Heart right ventricle (tissue), 16 donors: Measurements from ENCODE around the gene LIMCH1. TPM values are rescaled to one million over a fixed set of nuclear protein-coding genes. Genes with fewer than 3 reads are reported as not detected.

Experiments
- ATAC-seq, 8 donors: fragments of 200-7000 bp; cut with Tn5 transposase; one replicate each; pipeline ENCODE4 v1.9.1; 2020; ENCODE audit warnings: mild to moderate bottlenecking in 8 of 8, moderate library complexity in 8 of 8, moderate number of reproducible peaks in 1 of 8
- DNase-seq, 2 donors: peaks; one replicate each; pipeline ENCODE4 v3.0.0-alpha.2; 2020
- H3K27ac ChIP-seq, 10 donors: fragments of 200-600 bp; sonication (generic) in 2 of 10; one replicate each; pipeline versions ENCODE4 v1.5.0 to v1.8.0; 2020 to 2022; ENCODE audit warnings: mild to moderate bottlenecking in 3 of 10
- H3K27me3 ChIP-seq, 7 donors: fragments of 200-600 bp; one replicate each; pipeline ENCODE4 v1.8.0; 2021 to 2022; ENCODE audit warnings: mild to moderate bottlenecking in 2 of 7
- H3K36me3 ChIP-seq, 9 donors: fragments of 200-600 bp; sonication (generic) in 1 of 9; one replicate each; pipeline versions ENCODE4 v1.5.0 to v1.8.0; 2020 to 2022; ENCODE audit warnings: mild to moderate bottlenecking in 2 of 9
- H3K4me1 ChIP-seq, 9 donors: fragments of 200-600 bp; sonication (generic) in 1 of 9; one replicate each; pipeline versions ENCODE4 v1.5.0 to v1.8.0; 2020 to 2022; ENCODE audit warnings: mild to moderate bottlenecking in 4 of 9
- H3K4me3 ChIP-seq, 10 donors: fragments of 200-600 bp; sonication (generic) in 2 of 10; one replicate each; pipeline versions ENCODE4 v1.5.0 to v1.8.0; 2020 to 2022; ENCODE audit warnings: mild to moderate bottlenecking in 7 of 10, moderate library complexity in 2 of 10
- H3K9me3 ChIP-seq, 11 donors: fragments of 200-600 bp in 10 of 11; sonication (generic) in 2 of 11; one replicate each; pipeline versions ENCODE4 v1.5.0 to v1.8.0; 2013 to 2022; ENCODE audit warnings: mild to moderate bottlenecking in 2 of 11, control low read depth in 1 of 11, moderate library complexity in 1 of 11
- WGBS, 2 donors: extraction: QIAGEN DNeasy Blood & Tissue Kit; methylation state at CpG; one replicate each; pipeline ENCODE4 v1.1.7; 2013; ENCODE audit warnings: inconsistent platforms in 1 of 2; 5-methylcytosine and 5-hydroxymethylcytosine counted together
- intact Hi-C, 10 donors: fragments of 100-400 bp; cut with DNase I; formaldehyde crosslinking; loops; one replicate each; pipeline versions ENCODE4 v1.11.1 to v1.14.2; 2022
- polyA plus RNA-seq, 2 donors: library from polyadenylated mRNA; stranded (reverse); fragments of 200-250 nt; gene quantifications; one replicate each; pipeline ENCODE4 v1.2.3, GENCODE V29; 2013
- total RNA-seq, 10 donors: library from RNA; stranded (reverse); fragmentation: NEBNext Ultra II Directional in 3 of 10; extraction: Animal tissue kit (Norgen Biotek cat#: 25700) in 3 of 10; gene quantifications; one replicate each; pipeline versions ENCODE4 v1.2.1 to v1.2.4, GENCODE V29; 2021 to 2023
- TF ChIP-seq, protein P1 (sequence below), 9 donors: fragments of 200-600 bp; sonication (generic) in 2 of 9; IDR thresholded peaks; one replicate each; pipeline versions ENCODE4 v1.5.0 to v1.8.0; 2021 to 2022; ENCODE audit warnings: antibody characterized with exemption in 9 of 9, mild to moderate bottlenecking in 5 of 9, moderate library complexity in 1 of 9
- donor health status: Arrhythmogenic right ventricular cardiomyopathy.
- donor health status: ischemic (EF 13 %, LVEDD 7.1; RV severe dilation, severe dysfunction).
- donor health status: healthy with polysubstance abuse.
- donor health status: DM: no; HTN: yes; CAD: no.
- donor health status: DM: no; HTN: no; CAD: no.
- donor health status: ischemic (EF 25% LVEDD 6.9; RV normal size, moderate dysfunction).
- donor health status: ischemic (EF 25% LVEDD 5.7; RV mildly dilated, moderate dysfunction).
- donor health status: healthy.
- donor health status: DM: yes; HTN: yes; CAD: no.
- donor health status: Ischemic cardiomyopathy.
- donor health status: ischemic (EF 35%, LVEDD 5.7; RV mildly dilated, moderate dysfunction).
- donor health status: nonischemic (EF 11% LVEDD 7.7; RV severe dilation, severe dysfunction).
- donor health status: DM: yes; HTN: yes; CAD: no.
- donor health status: PGD.
- donor health status: ischemic (EF 29% LVEDD 5.4; RV normal size, mild dysfunction).
- donor health status: nonischemic (EF 23%, LVEDD 6.1; RV moderate dilation, normal function).

LIMCH1 gene
- total and polyA plus RNA-seq, 12 donors: 28.4 to 410 (median 280) TPM

DNA sequence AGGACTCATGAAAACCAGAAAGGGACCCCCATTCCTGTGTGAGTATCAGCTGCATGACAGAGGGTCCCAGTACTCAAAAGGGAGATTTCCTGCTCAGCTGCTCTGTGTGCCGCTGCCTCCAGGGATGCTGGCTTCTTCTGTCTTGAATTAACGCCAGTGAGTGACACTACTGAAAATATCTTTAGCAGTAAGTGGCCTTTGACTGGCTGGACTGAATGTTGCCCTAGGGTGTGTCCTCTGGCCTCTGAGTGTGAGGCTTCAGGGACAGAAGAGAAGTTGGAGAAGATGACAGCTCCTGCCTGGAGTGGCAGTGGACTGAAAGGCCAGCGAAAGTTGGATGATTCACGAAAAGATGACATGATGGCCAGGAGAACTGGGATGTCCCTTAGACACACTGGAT lies 95.4 kb downstream of the LIMCH1 start:
- peak overlapping the region in 5 of 10 donors; percentile 9 to 60 (median 40) for H3K27ac ChIP-seq
- H3K27me3 ChIP-seq: no peaks in the 10 kb centered on the region
- 58 to 67% methylated on average over 4 of the region's 4 CpGs for WGBS, 2 donors
- peaks cover 0 to 73% (median 0%) of the 10 kb centered on the region in 9 donors for H3K36me3 ChIP-seq
- peaks cover 0 to 26% (median 7%) of the 10 kb centered on the region in 9 donors for H3K4me1 ChIP-seq
- TF ChIP-seq, protein P1, sequence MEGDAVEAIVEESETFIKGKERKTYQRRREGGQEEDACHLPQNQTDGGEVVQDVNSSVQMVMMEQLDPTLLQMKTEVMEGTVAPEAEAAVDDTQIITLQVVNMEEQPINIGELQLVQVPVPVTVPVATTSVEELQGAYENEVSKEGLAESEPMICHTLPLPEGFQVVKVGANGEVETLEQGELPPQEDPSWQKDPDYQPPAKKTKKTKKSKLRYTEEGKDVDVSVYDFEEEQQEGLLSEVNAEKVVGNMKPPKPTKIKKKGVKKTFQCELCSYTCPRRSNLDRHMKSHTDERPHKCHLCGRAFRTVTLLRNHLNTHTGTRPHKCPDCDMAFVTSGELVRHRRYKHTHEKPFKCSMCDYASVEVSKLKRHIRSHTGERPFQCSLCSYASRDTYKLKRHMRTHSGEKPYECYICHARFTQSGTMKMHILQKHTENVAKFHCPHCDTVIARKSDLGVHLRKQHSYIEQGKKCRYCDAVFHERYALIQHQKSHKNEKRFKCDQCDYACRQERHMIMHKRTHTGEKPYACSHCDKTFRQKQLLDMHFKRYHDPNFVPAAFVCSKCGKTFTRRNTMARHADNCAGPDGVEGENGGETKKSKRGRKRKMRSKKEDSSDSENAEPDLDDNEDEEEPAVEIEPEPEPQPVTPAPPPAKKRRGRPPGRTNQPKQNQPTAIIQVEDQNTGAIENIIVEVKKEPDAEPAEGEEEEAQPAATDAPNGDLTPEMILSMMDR (IDR thresholded peaks at IDR 0.05): no peak
- H3K9me3 ChIP-seq: no peaks in the 10 kb centered on the region
- H3K4me3 ChIP-seq: no peak overlapping the region
- intact Hi-C loops: no loop called here
- DNase-seq (no peak), ATAC-seq (peak; percentile 58 to 89 (median 73))

DNA sequence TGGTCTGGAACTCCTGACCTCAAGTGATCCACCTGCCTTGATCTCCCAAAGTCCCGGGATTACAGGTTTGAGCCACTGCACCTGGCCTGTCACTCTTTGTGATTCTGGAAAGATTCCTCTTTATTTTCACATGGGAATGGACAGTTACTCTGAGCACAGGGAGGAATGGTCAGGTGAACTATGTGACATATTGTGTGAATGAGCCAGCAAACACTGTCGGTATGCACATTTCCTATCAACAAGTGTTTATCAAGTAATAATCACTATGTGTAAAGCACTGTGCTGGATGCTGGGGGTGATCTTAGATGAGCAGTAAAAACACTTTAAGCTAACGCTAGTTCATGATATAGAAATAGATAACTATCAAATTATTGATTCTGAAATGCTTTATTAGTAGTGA lies 97.5 kb downstream of the LIMCH1 start:
- TF ChIP-seq, protein P1 (IDR thresholded peaks at IDR 0.05): no peak
- peaks cover 0 to 38% (median 19%) of the 10 kb centered on the region in 9 donors for H3K4me1 ChIP-seq
- ATAC-seq (no peak), DNase-seq (no peak)
- no peaks in the 10 kb centered on the region for H3K9me3 ChIP-seq
- intact Hi-C loops: no loop called here
- peaks cover 0 to 61% (median 0%) of the 10 kb centered on the region in 9 donors for H3K36me3 ChIP-seq
- WGBS, 2 donors: 94 to 95% methylated on average over 3 of the region's 3 CpGs
- H3K27ac ChIP-seq: no peak overlapping the region
- no peak overlapping the region for H3K4me3 ChIP-seq
- no peaks in the 10 kb centered on the region for H3K27me3 ChIP-seq

DNA sequence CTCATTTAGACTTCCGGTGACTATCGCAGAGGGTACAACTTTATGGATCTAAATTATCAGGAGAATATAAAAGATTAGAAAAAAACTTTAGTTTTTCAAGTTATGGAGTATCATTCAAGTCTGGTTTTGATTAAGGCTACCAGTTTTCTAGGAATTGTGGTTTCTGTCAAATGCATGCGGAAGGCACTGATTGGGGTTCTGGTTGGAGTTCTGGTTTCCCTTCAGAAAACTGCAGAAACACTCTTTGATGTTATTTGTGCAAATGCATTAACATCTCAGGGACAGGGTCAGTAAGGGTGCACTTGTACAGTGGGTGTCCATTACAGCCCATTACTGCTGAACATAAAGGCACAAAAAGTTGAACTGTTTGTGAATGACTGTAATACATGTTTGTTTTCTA lies 100.2 kb downstream of the LIMCH1 start:
- no peaks in the 10 kb centered on the region for H3K9me3 ChIP-seq
- no peak overlapping the region for H3K27ac ChIP-seq
- peaks cover 0 to 34% (median 5%) of the 10 kb centered on the region in 9 donors for H3K4me1 ChIP-seq
- H3K4me3 ChIP-seq: no peak overlapping the region
- WGBS, 2 donors: 97% methylated on average over 3 of the region's 3 CpGs
- intact Hi-C loops: no loop called here
- ATAC-seq: no peak
- DNase-seq: no peak
- no peaks in the 10 kb centered on the region for H3K27me3 ChIP-seq
- H3K36me3 ChIP-seq: peaks cover 0 to 47% (median 0%) of the 10 kb centered on the region in 9 donors
- TF ChIP-seq, protein P1 (IDR thresholded peaks at IDR 0.05): no peak

DNA sequence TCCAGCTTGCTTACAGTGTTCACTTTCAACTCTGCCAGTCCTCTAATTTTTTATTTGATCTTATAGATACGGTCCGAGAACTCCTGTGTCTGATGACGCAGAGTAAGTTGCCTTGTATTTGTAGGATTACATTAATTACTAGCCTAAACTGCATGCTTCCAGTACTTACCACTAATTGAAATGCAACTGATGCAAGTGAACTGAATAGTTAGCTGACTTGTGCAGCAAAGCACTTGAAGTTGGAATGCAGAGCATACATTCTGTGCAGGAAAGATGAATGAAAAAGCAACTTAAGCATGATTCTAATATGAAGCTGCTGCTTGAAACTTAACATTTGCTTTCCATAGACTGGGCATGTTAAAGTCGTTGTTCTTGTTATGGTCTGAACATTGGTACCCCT lies 100.9 kb downstream of the LIMCH1 start:
- intact Hi-C loops: no loop called here
- no peak overlapping the region for H3K27ac ChIP-seq
- 77 to 81% methylated on average over 4 of the region's 4 CpGs for WGBS, 2 donors
- peaks cover 0 to 41% (median 0%) of the 10 kb centered on the region in 9 donors for H3K36me3 ChIP-seq
- ATAC-seq (no peak), DNase-seq (no peak)
- H3K4me1 ChIP-seq: peaks cover 0 to 34% (median 12%) of the 10 kb centered on the region in 9 donors
- peaks cover 0 to 6% (median 0%) of the 10 kb centered on the region in 7 donors for H3K27me3 ChIP-seq
- no peak overlapping the region for H3K4me3 ChIP-seq
- TF ChIP-seq, protein P1 (IDR thresholded peaks at IDR 0.05): no peak
- no peaks in the 10 kb centered on the region for H3K9me3 ChIP-seq
